Glutamatergic neuron (in vitro differentiated cells): ENCODE data around the gene NPAS2. TPM values are rescaled to one million over a fixed set of nuclear protein-coding genes. Genes with fewer than 3 reads are reported as not detected.

Experiments used
- DNase-seq: peaks from one replicate; pipeline ENCODE4 v3.0.0; 2022
- H3K27ac Mint-ChIP-seq: one replicate; pipeline ENCODE4 v1.8.0; 2020; ENCODE audit warnings: mild to moderate bottlenecking, mixed read lengths, inconsistent platforms; ENCODE audit not compliant: unreplicated experiment
- H3K27me3 Mint-ChIP-seq: one replicate; pipeline ENCODE4 v1.8.0; 2020; ENCODE audit warnings: mild to moderate bottlenecking, moderate library complexity, mixed read lengths, inconsistent platforms; ENCODE audit not compliant: unreplicated experiment
- H3K36me3 Mint-ChIP-seq: one replicate; pipeline ENCODE4 v1.8.0; 2020; ENCODE audit warnings: mild to moderate bottlenecking, mixed read lengths, inconsistent platforms; ENCODE audit not compliant: unreplicated experiment
- H3K4me1 Mint-ChIP-seq: one replicate; pipeline ENCODE4 v1.8.0; 2020; ENCODE audit warnings: mild to moderate bottlenecking, low read depth, mixed read lengths, inconsistent platforms; ENCODE audit not compliant: unreplicated experiment
- H3K4me3 Mint-ChIP-seq: one replicate; pipeline ENCODE4 v1.8.0; 2020; ENCODE audit warnings: mild to moderate bottlenecking, mixed read lengths, inconsistent platforms; ENCODE audit not compliant: unreplicated experiment
- H3K9me3 Mint-ChIP-seq: one replicate; pipeline ENCODE4 v1.8.0; 2020; ENCODE audit warnings: mild to moderate bottlenecking, moderate library complexity, mixed read lengths, inconsistent platforms; ENCODE audit not compliant: unreplicated experiment
- total RNA-seq: library from RNA; stranded (reverse); fragmentation: NEBNext Ultra II Directional; extraction: Animal tissue kit (Norgen Biotek cat#: 25700); gene quantifications from one replicate; pipeline ENCODE4 v1.2.1, GENCODE V29; 2021; ENCODE audit not compliant: unreplicated experiment
- TF ChIP-seq, protein P1 (sequence below): fragments of 200-600 bp; sonication (generic); IDR thresholded peaks from one replicate; pipeline ENCODE4 v1.5.0; 2021; ENCODE audit not compliant: partially characterized antibody, unreplicated experiment

The NPAS2 gene
- total RNA-seq, 1 donor from 2014 or later = 0.54 TPM

DNA sequence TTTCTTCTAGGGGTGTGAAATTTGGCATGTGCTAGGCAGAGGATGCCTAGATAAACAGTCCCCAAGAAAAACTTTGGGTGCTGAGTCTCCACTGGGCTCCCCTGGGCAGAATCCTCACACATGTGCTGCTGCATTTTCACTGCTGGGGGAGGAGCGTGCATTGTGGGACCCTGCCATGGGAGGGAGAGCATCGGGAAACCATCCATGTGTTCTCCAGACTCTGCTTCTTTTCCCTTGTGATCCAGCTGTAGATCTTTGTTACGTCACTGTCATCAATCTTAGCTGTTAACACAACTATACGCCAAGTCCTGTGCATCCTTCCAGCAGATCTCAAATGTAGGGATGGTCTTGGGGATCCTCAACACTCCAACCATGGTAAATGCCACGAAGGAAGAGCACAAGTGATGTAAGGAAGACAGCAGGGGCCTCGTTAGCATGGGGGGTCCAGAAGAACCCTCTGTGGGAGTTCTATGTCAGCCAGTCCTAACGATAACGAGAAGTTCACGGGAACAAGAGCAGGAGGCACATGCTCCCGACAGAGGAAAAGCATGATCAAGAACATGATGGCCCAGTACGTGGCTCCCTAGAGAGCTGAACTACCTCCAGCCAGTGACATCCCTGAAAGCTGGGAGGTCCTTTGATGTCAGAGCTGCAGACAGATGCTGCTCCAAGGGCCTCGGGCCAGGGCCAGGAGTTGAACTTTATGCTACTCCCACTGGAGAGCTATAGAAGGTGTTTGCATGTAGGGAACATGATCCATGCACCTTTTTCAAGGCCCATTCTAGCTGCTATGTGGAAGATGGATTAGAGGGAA is 41.1 kb upstream of the NPAS2 start:
- Mint-ChIP-seq H3K36me3 (no peaks in the 10 kb centered on the region), H3K4me1 (no peaks in the 10 kb centered on the region), H3K27me3 (peaks cover 4% of the 10 kb centered on the region), H3K27ac (no peak overlapping the region), H3K9me3 (no peaks in the 10 kb centered on the region), H3K4me3 (no peak overlapping the region)
- TF ChIP-seq, protein P1, sequence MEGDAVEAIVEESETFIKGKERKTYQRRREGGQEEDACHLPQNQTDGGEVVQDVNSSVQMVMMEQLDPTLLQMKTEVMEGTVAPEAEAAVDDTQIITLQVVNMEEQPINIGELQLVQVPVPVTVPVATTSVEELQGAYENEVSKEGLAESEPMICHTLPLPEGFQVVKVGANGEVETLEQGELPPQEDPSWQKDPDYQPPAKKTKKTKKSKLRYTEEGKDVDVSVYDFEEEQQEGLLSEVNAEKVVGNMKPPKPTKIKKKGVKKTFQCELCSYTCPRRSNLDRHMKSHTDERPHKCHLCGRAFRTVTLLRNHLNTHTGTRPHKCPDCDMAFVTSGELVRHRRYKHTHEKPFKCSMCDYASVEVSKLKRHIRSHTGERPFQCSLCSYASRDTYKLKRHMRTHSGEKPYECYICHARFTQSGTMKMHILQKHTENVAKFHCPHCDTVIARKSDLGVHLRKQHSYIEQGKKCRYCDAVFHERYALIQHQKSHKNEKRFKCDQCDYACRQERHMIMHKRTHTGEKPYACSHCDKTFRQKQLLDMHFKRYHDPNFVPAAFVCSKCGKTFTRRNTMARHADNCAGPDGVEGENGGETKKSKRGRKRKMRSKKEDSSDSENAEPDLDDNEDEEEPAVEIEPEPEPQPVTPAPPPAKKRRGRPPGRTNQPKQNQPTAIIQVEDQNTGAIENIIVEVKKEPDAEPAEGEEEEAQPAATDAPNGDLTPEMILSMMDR = no peak
- DNase-seq = no peak

DNA sequence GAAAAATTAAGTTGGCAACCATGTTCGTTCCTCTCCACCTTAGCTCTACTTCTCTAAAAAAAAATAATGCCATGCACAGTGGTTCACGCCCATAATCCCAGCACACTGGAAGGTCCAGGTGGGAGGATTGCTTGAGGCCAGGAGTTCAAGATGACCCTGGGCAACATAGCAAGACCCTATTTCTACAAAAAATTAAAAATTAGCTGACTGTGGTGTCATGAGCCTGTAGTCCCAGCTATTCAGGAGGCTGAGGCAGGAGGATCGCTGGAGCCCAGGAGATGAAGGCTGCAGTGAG is 40.1 kb upstream of the NPAS2 start:
- DNase-seq = no peak
- no peaks in the 10 kb centered on the region for H3K36me3 Mint-ChIP-seq
- H3K4me3 Mint-ChIP-seq = no peak overlapping the region
- TF ChIP-seq, protein P1 = no peak
- H3K27me3 Mint-ChIP-seq = peaks cover 4% of the 10 kb centered on the region
- no peaks in the 10 kb centered on the region for H3K4me1 Mint-ChIP-seq
- H3K27ac Mint-ChIP-seq = no peak overlapping the region
- H3K9me3 Mint-ChIP-seq = no peaks in the 10 kb centered on the region

DNA sequence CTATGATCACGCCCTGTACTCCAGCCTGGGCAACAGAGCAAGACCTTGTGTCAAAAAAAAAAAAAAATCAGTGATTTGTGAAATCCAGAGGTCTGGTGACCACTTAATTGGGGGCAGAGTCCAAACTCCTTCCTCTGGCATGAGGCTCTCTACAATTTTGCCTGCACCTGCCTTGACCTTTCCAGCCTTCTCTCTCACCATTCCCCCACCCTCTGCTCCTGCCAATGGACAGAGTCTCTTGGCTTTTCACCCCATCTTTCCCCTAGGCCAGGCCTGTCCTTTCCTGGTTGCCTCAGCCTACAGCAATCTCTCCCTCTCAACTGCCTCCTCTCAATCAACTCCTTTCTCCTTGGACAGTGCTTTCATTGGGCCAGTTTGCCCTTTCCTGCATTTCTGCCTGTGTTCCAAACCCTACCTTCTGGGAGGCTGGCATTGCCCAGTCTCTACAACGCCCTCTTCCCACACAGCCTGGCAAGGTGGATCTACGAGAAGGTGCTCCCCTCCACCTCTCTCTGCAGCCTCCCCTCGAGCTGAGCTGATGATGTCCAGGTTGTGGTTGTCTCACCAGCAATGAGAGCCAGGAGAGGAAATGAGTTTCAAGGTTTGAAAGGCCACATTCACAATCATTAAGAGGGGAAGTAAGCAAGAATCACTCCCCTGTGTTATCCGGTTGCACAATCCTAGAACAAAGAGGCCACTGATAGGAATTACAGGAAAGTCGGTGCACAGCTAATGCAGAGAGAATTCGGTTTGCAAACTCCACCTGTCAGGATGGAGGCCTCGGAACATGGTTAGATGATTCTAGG is 39.5 kb upstream of the NPAS2 start:
- no peaks in the 10 kb centered on the region for H3K9me3 Mint-ChIP-seq
- no peak overlapping the region for H3K4me3 Mint-ChIP-seq
- H3K27me3 Mint-ChIP-seq = peaks cover 4% of the 10 kb centered on the region
- H3K27ac Mint-ChIP-seq = no peak overlapping the region
- DNase-seq = no peak
- no peaks in the 10 kb centered on the region for H3K4me1 Mint-ChIP-seq
- no peaks in the 10 kb centered on the region for H3K36me3 Mint-ChIP-seq
- TF ChIP-seq, protein P1 = no peak

DNA sequence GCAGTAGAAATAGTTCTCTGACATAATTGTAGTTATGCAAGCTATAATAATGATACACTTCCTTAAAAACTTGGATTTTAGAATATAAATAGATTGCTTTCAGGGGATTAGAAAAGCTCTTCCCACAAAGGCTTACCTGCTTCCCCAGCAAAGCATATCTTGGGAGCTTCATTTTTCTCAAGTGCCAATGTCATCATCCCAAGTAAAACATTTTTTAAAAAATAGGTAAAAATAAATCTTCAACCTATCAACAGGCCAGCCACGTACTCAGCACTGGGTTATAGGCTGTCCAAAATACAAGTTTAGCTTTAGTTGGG is 39.0 kb upstream of the NPAS2 start:
- Mint-ChIP-seq H3K4me3 (no peak overlapping the region), H3K27ac (no peak overlapping the region), H3K27me3 (peaks cover 4% of the 10 kb centered on the region), H3K36me3 (no peaks in the 10 kb centered on the region), H3K9me3 (no peaks in the 10 kb centered on the region), H3K4me1 (no peaks in the 10 kb centered on the region)
- TF ChIP-seq, protein P1 = no peak
- DNase-seq = no peak
